CD4-positive, alpha-beta T cell treated with Interleukin-12 subunit alpha and Interleukin-12 subunit beta, for 1 hour (primary cell): ENCODE results near the gene NCR2.

Experiments
- DNase-seq: peaks from one replicate; pipeline ENCODE4 v3.0.0-alpha.2; 2020

NCR2 gene

GRCh38 chr6:41360314-41360685 lies 24.9 kb downstream of the NCR2 start:
- no peak for DNase-seq

DNA sequence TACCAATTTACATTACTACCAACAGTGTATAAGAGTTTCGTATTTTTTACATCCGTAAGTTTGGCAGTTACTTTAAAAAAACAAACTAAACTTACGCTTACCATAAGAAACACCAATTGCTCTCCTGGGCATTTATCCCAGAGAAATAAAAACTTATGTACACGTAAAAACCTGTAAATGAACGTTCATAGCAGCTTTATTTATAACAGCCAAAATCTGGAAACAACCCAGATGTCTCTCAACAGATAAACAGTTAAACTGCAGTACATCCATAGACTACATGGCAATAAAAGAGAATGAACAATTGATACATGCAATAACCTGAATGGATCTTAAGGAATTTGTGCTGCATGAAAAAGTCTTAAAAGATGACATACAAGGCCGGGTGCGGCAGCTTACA lies 30.7 kb downstream of the NCR2 start:
- DNase-seq = no peak

GRCh38 chr6:41367061-41367460 lies 31.7 kb downstream of the NCR2 start:
- no peak for DNase-seq

- no peak for DNase-seq
Observed at GRCh38 chr6:41367700-41368099, 32.3 kb downstream of the NCR2 start.

- no peak for DNase-seq
Observed at GRCh38 chr6:41370488-41371111, 35.2 kb downstream of the NCR2 start.

- no peak for DNase-seq
Observed at GRCh38 chr6:41371461-41371991, 36.1 kb downstream of the NCR2 start.

GRCh38 chr6:41371992-41372831 lies 36.8 kb downstream of the NCR2 start:
- DNase-seq = no peak

GRCh38 chr6:41372832-41373626 lies 37.6 kb downstream of the NCR2 start:
- DNase-seq = no peak

- no peak for DNase-seq
Observed at GRCh38 chr6:41373627-41373918, 38.2 kb downstream of the NCR2 start.

DNA sequence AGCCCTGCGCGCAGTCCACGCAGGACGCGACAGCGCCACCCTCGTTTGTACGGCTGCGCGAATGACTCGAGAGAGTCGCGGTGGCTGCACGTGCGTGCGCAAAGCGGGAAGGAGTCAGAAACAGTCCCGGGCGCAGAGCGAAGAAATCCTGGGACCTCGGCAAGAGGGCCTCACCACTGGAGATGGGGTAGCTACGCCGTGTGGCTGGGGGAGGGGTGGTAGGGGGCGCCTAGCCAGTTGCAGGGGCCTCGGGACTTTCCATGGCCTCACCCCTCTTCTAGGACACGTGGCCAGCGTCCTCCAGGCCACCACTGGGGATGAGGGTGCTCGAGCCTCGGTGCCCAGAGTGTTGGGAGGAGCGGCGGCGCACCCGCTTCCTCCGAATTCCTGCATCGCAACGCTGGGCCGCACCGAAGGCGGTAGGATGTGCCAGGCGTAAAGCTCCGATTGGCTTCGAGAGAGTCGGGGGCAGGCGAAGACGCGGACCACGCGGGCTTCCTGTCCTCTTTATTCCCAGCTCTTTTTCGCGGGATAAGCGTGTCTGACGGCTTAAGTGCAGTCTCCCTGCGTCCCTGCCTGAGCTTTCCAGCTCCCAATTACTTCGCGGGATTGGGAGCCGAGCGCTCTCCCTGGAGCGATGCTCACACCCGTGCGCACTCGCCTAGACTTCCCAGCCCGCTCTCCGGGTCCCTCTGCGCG lies 38.7 kb downstream of the NCR2 start:
- DNase-seq = no peak

- DNase-seq = no peak
Observed at GRCh38 chr6:41374618-41375590, 39.5 kb downstream of the NCR2 start.

DNA sequence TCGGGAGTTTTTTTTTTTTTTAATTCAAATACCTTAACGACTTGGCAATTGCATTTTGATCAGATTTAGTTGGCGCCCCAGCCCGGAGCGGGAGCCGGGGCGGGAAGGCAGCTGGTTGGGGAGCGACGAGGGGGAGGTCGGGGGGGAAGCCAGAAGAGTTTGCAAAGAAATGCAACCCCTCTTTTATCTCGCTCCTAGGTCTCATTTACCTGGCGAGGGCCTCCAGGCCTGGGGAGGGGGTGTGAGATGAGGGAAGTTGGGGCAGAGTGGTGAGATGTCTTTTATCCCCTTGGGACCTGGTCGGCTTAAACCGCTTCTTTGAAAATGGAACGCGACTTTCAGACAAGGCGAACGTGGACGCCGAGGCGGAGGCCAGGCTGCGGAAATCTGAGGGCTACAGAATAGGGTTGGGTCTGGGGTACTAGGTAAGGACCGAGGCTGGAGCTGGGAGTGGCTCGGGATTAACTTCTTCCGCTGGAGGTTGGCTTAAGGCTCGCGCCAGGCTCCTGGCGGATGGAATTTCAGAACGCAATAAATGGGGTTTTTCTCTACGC lies 40.3 kb downstream of the NCR2 start:
- no peak for DNase-seq

DNA sequence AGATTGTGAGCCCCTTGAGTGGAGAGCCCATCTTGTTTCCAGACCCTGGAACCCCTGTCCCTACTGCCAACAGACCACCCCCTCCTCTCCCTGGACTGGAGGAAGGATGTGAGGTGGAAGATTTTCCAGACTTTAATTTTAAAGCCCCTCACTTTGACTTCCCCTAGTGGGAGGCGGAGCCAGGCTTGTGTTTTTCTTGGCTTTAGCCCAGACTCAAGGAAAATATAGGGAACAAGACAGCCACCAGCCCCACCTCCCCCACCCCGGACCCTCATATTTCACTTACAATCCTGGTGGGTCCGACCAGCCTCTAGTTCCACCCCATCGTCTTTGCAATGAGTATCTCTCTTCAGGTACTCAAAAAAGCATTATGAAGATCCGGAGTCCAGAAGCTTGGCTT lies 40.8 kb downstream of the NCR2 start:
- no peak for DNase-seq

- no peak for DNase-seq
Observed at GRCh38 chr6:41377071-41377470, 41.7 kb downstream of the NCR2 start.

DNA sequence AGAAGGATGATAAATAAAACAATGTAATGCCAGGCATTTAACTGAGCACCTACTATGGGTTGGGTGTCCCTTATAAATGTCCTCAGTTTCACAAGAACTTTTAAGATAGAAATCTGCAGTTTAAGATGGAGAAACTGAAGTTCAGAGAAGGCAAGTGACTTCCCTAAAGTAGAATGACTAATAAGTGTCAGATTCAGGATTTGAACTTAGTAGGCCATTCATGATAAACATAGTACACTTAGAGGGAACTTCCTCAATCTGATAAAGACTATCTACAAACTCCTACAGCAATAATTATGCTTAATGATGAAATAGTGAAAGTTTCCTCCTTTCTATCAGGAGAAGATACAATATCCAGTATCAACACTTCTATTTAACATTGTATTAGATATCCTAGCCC lies 43.9 kb downstream of the NCR2 start:
- no peak for DNase-seq

DNA sequence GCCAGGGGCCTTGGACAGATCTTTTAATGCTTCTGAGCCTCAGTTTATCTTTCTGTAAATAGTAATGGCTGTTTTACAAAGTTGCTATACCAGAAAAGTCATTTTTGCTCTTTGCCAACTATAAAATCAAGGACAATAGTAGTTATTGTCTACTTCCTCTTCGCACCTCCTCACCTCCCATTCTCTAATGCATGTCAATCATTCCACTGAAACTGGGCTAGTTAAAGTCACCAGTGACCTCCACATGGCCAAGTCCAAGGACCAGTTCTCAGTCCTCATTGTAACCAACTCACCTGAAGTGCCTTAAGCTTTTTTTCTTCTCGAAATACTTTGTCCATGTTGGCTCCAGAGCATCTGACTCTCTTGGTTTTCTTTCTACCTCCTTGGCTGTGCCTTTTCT lies 51.2 kb downstream of the NCR2 start:
- DNase-seq = no peak

DNA sequence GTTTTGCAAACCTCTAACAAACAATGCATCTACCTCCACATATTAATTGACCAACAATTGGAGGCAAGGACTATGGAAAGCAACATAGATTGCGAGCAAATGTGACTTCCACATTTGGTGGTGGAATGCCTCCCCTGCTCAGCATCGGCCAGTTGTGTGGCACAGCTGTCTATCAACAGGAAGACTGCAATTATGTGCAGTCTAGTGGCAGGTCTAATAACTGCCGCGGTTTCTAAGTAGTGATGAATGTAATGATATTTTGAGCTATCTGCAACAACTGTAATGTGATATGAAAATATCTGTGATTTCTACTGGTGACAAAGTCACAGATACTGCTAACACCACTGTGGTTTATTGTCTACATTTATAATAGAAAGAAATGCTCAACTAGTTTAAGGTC lies 56.8 kb downstream of the NCR2 start:
- no peak for DNase-seq

DNA sequence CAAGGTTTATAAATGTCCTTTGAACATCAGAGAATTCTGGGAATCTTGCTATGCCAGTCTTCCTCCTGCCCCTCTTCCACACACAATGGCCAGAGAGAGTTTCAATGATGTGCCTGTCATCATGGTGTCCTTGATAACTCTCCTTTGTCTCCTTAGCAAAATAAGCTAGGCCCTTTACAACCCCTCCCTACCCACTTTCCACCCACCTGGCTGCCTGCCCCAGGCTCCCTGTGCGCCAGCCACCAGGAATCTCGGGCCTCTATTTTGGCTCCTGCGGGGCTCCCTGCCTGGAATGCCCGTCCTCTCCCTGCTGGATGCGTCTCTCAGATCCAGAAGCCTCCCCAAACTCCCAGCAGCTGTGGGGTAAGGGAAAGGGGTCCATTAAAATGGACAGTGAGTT lies 60.9 kb downstream of the NCR2 start:
- DNase-seq = no peak

GRCh38 chr6:41399424-41399823 lies 64.0 kb downstream of the NCR2 start:
- DNase-seq = no peak
